ENCODE measurements around the gene NPC1. TPM values are rescaled to one million over a fixed set of nuclear protein-coding genes. Genes with fewer than 3 reads are reported as not detected.

Gene NPC1
- total and polyA plus RNA-seq, 2 of the 8 experiments (the other 6 are each of a cell fraction or from before 2014, with no cell fraction given): 34.1 to 39.5 TPM

DNA sequence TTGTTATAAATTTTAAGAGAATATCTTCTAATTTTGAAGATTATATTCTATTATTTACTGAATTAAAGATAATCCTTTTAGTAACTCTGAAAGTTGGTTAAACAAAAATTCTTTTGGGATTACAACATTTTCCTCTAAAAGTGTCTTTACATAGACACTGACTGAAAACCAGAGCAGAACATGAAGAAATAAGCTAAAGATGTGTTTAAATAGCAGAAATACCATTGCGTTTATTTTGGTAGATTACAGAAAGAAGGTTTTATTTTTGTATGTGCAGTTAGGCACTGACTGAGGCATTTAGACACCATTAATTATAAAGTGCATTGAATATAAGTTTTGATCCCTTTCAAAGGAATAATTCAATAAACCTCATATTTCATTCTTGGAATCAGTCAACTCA lies 13.5 kb upstream of the NPC1 start:
- H3K27ac ChIP-seq (ENCODE audit: low read depth, low read length): no peak overlapping the region
- H3K9ac ChIP-seq (replicated peaks in 1 of 4; ENCODE audit: extremely low read depth in 1 of 4, low read depth in 3 of 4, low read length in 3 of 4): no peak overlapping the region
- FAIRE-seq (no peak), DNase-seq (ENCODE audit: low read depth in 1 of 2, low spot score in 2 of 2) (no peak)
- H3K4ac ChIP-seq (replicated peaks; ENCODE audit: insufficient read length, low read depth, low read length): no peak overlapping the region
- no peak overlapping the region for H4K5ac ChIP-seq (ENCODE audit: insufficient read length, low read depth, low read length)
- H3K18ac ChIP-seq (ENCODE audit: extremely low read depth, low read length): no peak overlapping the region
- no peak overlapping the region for H2AFZ ChIP-seq (ENCODE audit: low read length)
- H2BK5ac ChIP-seq (ENCODE audit: low read depth, low read length): no peak overlapping the region
- H2BK20ac ChIP-seq (ENCODE audit: low read length): no peak overlapping the region
- H2BK12ac ChIP-seq (ENCODE audit: low read depth, low read length): no peak overlapping the region
- no peaks in the 10 kb centered on the region for H4K20me1 ChIP-seq (replicated peaks in 1 of 2; ENCODE audit: control insufficient read depth in 1 of 2, insufficient read depth in 2 of 2, low read length in 2 of 2)
- no peaks in the 10 kb centered on the region for H3K9me3 ChIP-seq (ENCODE audit: insufficient read depth in 2 of 2, low read depth in 1 of 2, low read length in 1 of 2)
- H3K36me3 ChIP-seq (ENCODE audit: control insufficient read depth in 2 of 4, insufficient read depth in 4 of 4, low read length in 3 of 4): no peaks in the 10 kb centered on the region
- no peak overlapping the region for H2BK15ac ChIP-seq (ENCODE audit: low read length)
- H3K14ac ChIP-seq (ENCODE audit: insufficient read length): no peak overlapping the region
- no peak overlapping the region for H2AK5ac ChIP-seq (ENCODE audit: low read depth, low read length)
- no peak overlapping the region for H4K91ac ChIP-seq (replicated peaks; ENCODE audit: insufficient read length, low read length)
- no peaks in the 10 kb centered on the region for H3K79me1 ChIP-seq (ENCODE audit: low read depth, low read length)
- H3K56ac ChIP-seq (replicated peaks; ENCODE audit: insufficient read length, low read depth, low read length): no peak overlapping the region
- H3K4me1 ChIP-seq (replicated peaks in 1 of 4; ENCODE audit: control insufficient read depth in 3 of 4, insufficient read depth in 4 of 4, low read length in 3 of 4): no peaks in the 10 kb centered on the region
- no peak overlapping the region for H2BK120ac ChIP-seq (replicated peaks; ENCODE audit: low read depth, low read length)
- no peaks in the 10 kb centered on the region for H3K79me2 ChIP-seq (ENCODE audit: control insufficient read depth in 1 of 2, insufficient read depth in 2 of 2, low read length in 2 of 2)
- H4K8ac ChIP-seq (ENCODE audit: extremely low read depth, insufficient read depth, low read length): no peak overlapping the region
- H3K4me2 ChIP-seq (ENCODE audit: insufficient read depth in 1 of 2, low read depth in 2 of 2, low read length in 2 of 2): no peak overlapping the region
- H3K4me3 ChIP-seq (ENCODE audit: extremely low read depth in 1 of 4, insufficient read depth in 2 of 4, low read depth in 3 of 4, low read length in 4 of 4): no peak overlapping the region
- H3K23ac ChIP-seq (ENCODE audit: insufficient read length): no peak overlapping the region
- WGBS, 2 experiments (ENCODE audit: extremely low coverage in 1 of 2, insufficient coverage in 1 of 2, insufficient read length in 1 of 2, insufficient replicate concordance in 2 of 2, low coverage in 1 of 2, low lambda C conversion rate in 2 of 2, missing lambda C conversion rate in 1 of 2): 93% methylated on average over 1 of the region's 1 CpG; no CpG with 5 or more reads in 1 of the 2 experiments
- TF ChIP-seq NRF1 (IDR thresholded peaks at IDR 0.05; ENCODE audit: low read depth, low read length): no peak
- H3K27me3 ChIP-seq (replicated peaks in 1 of 4; ENCODE audit: control insufficient read depth in 3 of 4, extremely low read depth in 1 of 4, insufficient read depth in 3 of 4, low read length in 3 of 4): no peaks in the 10 kb centered on the region
- H3K23me2 ChIP-seq (ENCODE audit: low read depth, low read length): no peaks in the 10 kb centered on the region
- ChIA-PET POLR2A (ENCODE audit: partially characterized antibody) (no interaction called here), CTCF (ENCODE audit: partially characterized antibody) (no interaction called here)

Measured in H1 (cell line).